Uterus (tissue), 2 donors: ENCODE data around the gene MAD2L2.

Source experiments
- POLR2A ChIP-seq, 2 donors: fragments of 450-650 bp; IDR thresholded peaks; one replicate each; pipeline ENCODE4 v1.6.1; 2016; ENCODE audit warnings: antibody characterized with exemption in 2 of 2, mild to moderate bottlenecking in 1 of 2, moderate library complexity in 1 of 2
- TF ChIP-seq, protein P1 (sequence below), 4 experiments: fragments of 200-600 bp in 2 of 4; fragments of 450-650 bp in 2 of 4; sonication (generic) in 2 of 4; IDR thresholded peaks; one replicate each; pipeline ENCODE4 v1.5.1; 2016 to 2019; ENCODE audit warnings: antibody characterized with exemption in 4 of 4, mild to moderate bottlenecking in 2 of 4, moderate library complexity in 1 of 4

- TF ChIP-seq, protein P1, sequence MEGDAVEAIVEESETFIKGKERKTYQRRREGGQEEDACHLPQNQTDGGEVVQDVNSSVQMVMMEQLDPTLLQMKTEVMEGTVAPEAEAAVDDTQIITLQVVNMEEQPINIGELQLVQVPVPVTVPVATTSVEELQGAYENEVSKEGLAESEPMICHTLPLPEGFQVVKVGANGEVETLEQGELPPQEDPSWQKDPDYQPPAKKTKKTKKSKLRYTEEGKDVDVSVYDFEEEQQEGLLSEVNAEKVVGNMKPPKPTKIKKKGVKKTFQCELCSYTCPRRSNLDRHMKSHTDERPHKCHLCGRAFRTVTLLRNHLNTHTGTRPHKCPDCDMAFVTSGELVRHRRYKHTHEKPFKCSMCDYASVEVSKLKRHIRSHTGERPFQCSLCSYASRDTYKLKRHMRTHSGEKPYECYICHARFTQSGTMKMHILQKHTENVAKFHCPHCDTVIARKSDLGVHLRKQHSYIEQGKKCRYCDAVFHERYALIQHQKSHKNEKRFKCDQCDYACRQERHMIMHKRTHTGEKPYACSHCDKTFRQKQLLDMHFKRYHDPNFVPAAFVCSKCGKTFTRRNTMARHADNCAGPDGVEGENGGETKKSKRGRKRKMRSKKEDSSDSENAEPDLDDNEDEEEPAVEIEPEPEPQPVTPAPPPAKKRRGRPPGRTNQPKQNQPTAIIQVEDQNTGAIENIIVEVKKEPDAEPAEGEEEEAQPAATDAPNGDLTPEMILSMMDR (IDR thresholded peaks at IDR 0.05), result no peak
- TF ChIP-seq POLR2A (IDR thresholded peaks at IDR 0.05), result no peak
Measured at GRCh38 chr1:11649624-11650330, 31.2 kb downstream of the MAD2L2 start.
